ENCODE data around the gene SUGCT.

SUGCT gene

DNA sequence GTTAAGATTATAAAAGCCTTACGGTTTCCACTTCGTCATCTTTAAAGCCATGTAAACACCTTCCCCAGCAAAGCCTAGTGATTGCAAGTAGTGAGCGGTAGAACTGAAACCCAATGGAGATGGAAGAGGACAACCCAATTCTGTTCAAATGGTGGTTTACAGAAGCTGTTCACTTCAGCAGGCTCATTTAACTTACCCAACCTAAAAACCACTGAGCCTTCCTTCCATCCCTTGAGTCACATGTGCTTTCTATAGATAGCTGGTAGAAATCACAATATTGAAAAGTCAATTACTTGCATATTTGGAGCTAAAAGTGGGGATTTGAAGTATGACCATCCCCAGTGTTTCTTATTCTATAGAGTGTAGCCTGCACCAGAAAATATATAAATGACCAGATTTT lies 667.7 kb downstream of the SUGCT start:
- no peak for DNase-seq (ENCODE audit: low read depth in 3 of 3, low spot score in 1 of 3)

DNA sequence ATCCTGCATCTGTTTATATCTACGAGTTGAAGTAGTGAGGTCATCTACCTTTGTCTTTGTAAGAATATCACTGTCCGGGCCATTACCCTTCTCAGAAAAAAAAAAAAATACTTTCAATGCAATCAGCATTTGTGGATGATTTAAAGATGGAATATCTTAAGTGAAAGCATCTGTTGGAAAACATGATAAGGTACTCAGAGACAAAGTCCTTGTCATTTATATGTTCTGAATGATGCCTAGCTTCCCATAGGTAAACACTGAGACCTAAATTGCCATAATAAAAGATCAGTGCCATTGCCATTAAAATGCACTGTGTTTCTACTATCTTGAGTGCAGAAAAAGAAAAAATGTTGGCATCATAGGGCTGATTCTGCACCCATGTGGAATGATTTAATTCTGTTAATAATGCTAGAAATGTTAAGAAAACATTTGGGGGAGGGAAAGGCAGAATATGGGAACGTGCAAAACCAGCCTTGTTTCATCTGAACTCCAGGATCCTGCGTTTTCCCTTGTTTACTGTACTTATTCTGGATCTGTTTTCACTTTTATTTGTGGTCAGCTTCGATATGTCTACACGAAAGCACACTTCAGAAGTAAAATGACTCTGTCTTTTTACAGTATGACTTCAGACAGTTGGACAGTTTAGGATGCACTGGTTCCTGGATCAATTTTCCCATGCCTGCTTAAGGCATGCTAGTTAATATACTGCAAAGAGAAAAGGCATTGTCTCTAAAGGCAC lies 669.8 kb downstream of the SUGCT start:
- DNase-seq (ENCODE audit: low read depth in 3 of 3, low spot score in 1 of 3) = no peak

DNA sequence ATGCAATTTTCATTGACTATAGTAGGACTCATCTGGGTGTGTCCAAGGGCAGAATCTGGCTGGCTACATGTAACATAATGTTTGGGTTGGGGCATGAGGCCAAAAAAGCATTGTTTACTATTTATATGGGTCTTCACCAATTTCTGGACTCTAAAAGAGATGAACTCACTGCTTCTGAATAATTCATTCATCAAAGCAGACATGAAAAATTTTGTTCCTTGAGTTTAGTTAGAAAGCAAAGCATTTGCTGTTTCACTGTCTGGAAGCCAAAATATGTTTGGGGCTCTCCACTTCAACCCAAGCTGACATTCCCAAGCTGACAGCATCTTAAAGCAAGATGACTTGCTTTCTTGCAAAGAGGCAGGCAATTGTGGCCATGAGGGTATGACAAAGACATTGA lies 670.6 kb downstream of the SUGCT start:
- no peak for DNase-seq (ENCODE audit: low read depth in 3 of 3, low spot score in 1 of 3)

DNA sequence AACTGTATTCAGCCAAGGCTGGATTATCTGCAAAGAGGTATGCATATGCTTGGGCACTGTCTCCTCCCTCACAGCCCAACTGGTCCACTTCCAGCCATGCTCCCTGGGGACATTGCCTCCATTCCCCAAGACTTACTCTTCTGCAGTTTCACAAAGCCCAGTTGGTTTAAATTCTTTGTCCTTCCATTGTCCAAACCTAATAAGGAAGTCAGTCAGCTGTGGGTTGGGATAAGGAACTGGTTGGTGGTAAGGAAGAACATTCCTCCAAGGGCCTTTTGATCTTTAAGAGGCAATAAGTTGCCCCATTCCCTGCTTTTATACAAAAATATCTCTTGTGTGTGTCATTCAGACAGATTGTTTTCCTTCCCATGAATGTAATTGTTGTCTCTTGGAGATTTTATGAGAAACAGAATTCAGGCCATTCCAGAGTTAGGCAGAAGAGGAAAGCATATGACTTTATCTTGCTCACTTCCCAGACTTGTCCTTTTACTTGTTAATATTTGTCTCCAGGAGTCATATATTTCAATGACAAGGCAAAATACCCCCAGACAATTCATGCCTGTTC lies 673.7 kb downstream of the SUGCT start:
- DNase-seq (ENCODE audit: low read depth in 3 of 3, low spot score in 1 of 3) = no peak

DNA sequence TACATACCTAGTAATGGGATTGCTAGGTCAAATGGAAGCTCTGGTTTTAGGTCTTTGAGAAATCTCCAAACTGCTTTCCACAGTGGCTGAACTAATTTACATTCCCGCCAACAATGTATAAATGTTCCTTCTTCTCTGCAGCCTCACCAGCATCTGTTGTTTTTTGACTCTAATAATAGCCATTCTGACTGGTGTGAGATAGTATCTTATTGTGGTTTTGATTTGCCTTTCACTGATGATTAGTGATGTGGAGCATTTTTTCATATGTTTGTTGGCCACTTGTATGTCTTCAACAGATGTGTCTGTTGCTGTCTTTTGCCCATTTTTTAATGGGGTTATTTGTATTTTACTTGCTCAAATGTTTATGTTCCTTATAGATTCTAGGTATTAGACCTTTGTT lies 675.5 kb downstream of the SUGCT start:
- DNase-seq (ENCODE audit: low read depth in 3 of 3, low spot score in 1 of 3) = no peak

DNA sequence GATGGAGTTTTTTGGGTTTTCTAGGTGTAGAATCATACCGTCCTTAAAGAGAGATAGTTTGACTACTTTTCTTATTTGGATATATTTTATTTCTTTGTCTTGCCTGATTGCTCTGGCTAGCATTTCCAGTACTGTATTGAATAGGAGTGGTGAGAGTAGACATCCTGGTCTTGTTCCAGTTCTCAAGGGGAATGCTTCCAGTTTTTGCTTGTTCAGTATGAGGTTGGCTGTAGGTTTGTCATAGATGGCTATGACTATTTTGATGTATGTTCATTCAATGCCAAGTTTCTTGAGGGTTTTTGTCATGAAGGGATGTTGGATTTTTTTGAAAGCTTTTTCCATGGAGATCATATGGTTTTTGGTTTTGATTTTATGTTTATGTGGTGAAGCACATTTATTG lies 676.9 kb downstream of the SUGCT start:
- no peak for DNase-seq (ENCODE audit: low read depth in 3 of 3, low spot score in 1 of 3)

DNA sequence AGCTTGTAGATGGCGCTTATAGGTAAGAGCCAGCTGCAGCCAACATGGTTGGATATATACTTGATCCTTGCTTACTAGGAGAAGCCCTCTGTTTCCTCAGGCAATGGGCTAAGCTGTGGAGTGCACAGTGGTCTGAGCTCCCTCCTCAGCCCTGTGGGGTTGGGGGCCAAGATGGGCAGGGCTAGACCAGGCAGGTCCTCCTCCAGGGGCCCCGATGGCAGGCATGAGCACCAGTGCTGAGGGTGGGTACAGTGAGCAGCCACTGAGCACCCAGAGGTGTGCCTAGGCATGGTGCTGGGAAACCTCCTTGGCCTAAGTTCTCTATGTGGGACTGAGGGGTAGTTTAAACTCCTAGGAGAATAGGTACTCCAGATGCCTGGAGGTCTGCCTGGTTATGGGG lies 680.2 kb downstream of the SUGCT start:
- DNase-seq (ENCODE audit: low read depth in 3 of 3, low spot score in 1 of 3) = no peak

DNA sequence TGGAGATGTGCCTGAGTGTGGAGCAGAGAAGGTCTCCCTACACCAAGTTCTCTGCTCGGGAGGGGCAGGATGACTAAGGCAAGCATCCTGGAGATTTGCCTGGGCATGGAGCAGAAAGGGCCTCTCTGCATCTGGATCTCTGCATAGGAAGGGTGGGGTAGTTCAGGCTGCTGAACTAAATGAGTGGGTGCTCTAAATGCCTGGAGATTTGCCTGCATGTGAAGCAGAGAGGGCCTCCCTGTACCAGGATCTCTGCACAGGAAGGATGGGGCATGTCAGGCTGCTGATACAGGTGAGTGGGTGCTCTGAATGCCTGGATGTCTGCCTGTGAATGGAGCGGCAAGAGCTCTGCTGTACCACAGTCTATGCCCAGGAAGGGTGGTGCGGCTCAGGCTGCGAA lies 680.7 kb downstream of the SUGCT start:
- DNase-seq (ENCODE audit: low read depth in 3 of 3, low spot score in 1 of 3) = no peak

DNA sequence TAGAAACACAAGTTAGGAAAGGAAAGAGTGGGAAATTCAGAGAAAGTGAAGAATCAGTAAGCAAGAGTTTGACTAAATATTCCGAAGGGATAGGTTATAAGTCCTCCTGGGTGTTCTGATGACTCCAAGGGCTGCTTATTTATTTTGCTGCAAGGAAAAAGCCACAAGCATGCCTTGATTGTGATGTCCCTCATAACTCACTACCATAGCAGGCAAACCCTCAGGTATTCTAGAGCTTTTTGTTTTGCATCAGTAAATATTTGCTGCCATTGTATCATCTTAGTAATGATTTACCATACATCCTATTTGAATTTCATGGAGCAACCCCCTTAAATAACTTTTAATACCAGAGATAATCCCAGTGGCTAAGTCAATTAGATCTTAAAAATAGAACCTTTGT lies 688.1 kb downstream of the SUGCT start:
- DNase-seq (ENCODE audit: low read depth in 3 of 3, low spot score in 1 of 3) = no peak

DNA sequence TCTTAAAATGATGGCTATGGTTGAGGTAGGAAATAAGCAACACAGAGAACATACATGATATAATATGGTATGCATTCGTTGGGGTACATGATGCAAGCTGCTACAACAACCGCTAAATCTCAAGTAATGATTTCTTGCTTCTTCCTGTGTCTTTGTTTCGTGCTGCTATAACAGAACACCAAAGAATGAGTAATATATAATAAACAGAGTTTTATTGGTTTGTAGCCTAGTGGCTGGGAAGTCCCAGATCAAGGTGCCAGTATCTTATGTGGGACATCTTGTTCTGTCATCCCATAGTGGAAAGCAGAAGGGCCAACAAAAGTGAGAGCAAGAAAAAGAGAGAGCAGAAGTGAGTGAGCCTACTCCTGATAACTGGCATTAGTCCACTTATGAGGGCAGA lies 689.7 kb downstream of the SUGCT start:
- DNase-seq (ENCODE audit: low read depth in 3 of 3, low spot score in 1 of 3) = no peak

DNA sequence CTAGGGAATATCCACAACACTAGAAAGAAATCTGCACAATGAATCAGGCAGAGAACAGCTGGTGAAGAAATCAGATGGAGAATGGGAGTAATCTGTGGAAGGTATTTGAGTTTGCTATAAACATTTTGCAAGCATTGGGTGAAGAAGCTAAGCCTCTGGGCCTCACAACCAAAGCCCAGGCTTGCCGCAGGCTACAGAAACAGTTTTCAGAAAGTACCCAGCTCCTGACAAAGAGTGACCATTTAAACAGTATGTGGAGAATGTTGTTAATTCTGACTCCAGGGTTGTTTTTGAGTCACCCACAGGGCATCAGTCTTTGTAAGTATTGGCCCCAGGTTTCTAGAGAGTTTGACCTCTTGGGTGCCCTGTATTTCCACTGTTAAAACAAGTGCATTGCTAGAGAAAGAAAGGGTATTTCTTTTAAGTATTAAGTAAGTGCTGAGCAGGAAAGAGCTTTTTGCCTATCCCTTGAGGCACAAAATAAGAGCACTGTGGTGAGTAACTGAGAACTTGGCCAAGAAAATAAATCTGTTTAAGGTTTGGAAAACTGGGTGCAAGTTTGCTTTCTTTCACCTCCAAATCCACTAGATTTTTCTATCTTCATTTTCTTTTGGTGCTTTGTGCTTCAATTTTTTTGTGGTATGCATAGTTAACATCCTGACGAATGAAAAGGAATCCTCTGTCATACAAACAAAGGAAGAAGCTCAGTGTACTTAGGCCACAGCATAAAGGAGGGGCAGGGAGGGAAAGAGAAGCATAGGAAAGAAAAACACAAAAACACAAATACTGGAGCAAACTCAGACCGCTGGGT lies 691.8 kb downstream of the SUGCT start:
- DNase-seq (ENCODE audit: low read depth in 3 of 3, low spot score in 1 of 3) = no peak

DNA sequence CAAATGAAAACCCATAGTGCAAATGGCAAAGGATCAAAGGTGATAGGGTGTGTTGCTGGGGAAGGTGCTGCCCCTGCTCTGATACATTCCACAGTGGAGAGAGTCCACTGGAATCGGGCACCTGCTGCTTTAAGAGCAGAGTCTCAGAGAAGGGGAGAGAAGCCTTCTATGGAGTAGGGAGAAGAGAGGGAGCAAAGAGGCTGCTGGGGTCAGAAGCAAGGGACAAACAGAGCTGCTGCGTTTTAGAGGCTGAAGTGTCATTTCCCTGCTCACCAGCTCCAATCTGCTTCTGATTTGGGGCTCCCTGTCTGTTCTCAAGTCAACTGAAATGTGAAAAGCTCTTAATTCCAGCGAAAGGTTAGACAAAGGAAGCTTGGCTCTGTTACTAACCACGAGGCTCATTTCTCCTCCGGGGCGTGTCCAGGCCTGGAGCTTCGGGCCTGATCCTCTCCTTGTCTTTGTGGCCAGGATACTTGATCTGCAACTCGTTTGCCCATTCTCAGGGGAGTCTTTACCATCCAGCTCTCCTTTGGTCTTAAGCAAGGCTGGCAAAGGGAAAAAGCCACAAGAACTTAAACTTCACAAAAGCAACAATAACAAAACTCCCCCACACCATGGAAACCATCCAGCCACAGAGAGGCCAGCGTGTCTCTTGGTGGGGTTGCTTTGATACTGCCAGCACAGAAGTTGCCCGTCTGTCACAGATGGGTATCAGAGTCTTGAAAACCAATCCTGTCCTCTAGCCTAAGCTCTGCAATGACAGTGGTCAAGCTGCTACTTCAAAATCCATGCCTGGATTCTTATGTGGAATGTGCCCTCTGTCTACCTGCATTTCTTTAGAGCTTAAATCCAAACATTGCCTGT lies 692.6 kb downstream of the SUGCT start:
- no peak for DNase-seq (ENCODE audit: low read depth in 3 of 3, low spot score in 1 of 3)

DNA sequence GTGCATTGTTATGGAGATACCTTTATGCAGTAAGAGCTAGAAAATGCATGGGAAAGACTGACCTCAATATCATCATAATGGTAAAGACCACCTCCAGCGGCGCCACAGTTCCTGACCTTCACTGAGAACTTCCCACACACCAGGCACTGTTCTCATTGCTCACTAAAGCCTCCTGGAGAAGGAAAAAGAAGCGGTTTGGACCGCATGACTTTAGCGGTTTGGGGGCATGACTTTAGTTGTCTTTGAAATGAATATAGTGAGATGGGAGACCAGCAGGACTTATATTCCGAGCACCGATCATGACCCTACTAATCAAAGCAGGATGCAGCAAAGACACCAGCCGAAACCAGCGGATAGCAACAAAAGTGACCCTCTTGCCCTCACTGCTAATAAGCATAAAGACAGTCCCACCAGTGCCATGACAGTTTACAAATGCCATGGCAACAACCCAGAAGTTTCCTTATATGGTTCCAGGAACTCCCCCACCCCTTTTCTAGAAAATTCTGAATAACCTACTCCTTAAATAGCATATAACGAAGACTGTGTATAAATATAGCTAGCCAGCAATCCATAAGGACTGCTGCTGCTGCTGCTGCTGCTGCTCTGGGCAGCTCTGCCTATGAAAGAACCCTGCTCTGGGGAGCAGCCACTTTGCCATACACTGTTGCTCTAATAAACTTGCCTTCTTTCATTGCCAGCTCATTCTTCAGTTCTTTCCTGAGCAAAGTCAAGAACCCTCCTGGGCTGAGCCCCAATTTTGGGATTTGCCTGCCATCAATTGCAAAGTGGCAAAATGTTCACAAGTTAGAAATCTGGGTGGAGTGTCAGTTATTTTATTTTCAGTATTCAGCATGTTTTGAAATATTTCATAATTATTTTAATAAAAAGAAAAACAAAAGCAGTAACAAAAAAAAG lies 694.1 kb downstream of the SUGCT start:
- no peak for DNase-seq (ENCODE audit: low read depth in 3 of 3, low spot score in 1 of 3)

DNA sequence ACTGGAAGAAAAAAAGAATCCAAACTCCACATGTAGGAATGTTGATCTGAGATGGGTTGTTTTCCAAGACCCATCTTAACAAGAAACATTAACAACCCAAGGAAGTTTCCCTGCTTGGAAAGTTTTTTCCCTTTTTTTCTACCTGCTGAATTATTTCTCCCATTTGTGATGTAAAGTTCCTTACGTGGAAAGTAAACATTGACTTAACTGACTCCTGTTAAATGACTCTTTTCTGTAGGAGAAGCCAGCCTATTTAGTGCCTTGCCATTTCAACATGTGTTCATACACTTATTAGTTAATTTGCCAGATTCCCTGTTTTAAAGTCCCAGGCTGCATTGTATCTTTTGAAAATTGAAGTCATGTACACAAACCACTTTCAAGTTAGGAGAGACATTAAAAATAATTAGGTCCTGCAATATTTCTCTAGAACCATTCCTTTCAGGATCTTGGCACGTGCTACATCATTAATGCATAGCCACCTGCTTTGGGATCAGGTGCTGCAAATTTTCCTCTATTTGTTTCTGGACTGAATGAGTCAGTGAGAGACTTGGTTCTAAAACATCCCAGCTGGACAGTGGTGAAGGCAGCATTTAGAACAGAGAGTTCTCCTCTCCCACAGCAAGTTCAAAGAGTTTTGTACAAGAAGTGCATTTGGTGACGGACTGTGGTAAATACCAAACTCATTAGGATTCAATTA lies 698.5 kb downstream of the SUGCT start:
- no peak for DNase-seq (ENCODE audit: low read depth in 3 of 3, low spot score in 1 of 3)

DNA sequence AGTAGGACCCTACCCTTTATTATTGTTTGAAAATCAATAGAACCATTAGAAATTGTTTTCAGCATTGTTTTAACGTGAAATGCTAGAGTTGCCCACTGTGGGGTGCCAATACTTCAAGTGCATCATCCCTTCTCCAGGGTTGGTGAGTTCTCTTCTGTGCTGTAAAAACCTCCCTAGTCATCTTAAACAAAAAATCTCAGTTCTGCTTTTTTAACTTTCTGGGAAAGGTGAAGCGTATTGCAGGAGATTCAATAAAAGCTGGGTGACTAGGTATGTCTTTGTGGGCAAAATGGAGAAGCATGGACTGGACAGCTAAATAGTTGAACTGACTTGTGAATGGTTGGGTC lies 699.1 kb downstream of the SUGCT start:
- no peak for DNase-seq (ENCODE audit: low read depth in 3 of 3, low spot score in 1 of 3)

DNA sequence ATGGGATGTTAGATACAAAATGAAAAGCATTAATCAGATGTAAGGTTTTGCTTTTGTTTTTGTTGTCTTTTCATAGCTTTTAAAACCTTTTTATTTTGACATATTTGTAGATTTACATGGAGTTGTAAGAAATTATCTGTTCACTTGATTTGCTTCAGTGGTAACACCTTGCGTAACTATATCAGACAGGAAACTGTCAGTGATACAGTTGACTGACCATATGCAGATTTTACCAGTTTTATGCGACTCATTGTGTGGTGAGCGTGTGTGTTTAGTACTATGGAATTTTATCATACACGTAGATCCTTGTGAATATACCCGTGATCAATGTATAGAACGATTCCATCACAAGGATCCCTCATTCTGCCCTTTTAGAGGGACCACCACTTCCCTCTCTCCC lies 701.4 kb downstream of the SUGCT start:
- no peak for DNase-seq (ENCODE audit: low read depth in 3 of 3, low spot score in 1 of 3)

DNA sequence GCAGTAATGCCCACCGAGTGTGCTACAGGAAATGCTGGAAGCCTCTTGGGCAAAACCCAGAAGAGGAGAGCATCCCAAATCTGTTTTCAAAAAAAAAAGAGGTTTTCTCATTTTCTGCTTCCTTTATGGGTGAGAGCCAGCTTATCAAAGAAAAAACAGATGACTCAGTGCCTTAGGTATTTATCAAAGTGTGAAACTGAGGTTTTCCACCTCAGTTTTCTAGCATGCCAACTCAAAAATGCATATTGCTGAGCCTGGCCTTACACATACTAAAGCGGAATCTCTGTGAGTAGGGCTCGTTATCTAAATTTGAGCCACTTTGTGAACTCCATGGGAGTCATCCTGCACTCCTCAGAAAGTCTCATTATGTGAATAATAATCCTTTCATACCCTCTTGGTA lies 705.1 kb downstream of the SUGCT start:
- DNase-seq (ENCODE audit: low read depth in 3 of 3, low spot score in 1 of 3) = no peak

DNA sequence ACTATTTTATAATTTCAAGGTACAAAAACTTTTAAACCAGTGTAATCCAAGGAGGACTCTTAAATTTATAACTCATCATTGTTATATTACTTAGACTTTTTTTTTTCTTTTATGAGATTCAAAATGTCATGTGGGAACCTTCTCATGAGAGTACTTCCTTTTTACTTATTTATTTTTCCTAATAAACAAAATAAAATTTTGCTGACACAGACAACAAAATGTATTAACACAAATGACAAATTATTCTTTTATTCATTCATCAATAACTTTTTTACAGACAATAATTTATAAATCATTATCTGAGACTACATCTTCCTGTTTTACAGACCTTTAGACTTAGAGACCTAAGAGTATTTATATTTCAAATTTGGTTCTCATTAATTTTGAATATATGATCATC lies 706.2 kb downstream of the SUGCT start:
- no peak for DNase-seq (ENCODE audit: low read depth in 3 of 3, low spot score in 1 of 3)

DNA sequence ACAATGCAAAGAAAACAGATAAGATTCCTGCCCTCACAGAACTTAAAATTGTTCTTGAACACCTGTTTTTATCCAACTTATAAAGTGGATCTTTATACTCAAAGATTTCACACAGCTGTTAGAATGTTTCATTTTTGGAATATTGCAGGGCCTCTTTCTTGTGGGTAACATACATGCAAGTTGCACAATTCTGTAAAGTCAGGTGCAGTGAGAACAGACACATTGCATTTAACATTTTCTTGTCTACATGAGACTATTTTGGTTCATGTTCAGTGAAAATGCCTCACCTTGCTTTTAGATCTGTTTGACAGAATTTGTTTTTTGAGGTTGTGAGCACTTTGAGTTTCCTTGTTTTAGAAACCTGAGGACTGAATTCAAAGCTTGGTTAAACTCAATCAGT lies 707.8 kb downstream of the SUGCT start:
- no peak for DNase-seq (ENCODE audit: low read depth in 3 of 3, low spot score in 1 of 3)
